ENCODE data around the gene SFMBT2.
A peak's percentile ranks its signal among the peaks of the same experiment; 100 is the strongest.

Gene SFMBT2

GRCh38 chr10:7424919-7425318 lies 14.1 kb upstream of the SFMBT2 start:
- no peak for DNase-seq

GRCh38 chr10:7424315-7424714 lies 13.5 kb upstream of the SFMBT2 start:
- no peak for DNase-seq

- no peak for DNase-seq
These were observed 12.7 kb upstream of the SFMBT2 start for GRCh38 chr10:7423521-7423920.

GRCh38 chr10:7421526-7421925 lies 10.7 kb upstream of the SFMBT2 start:
- no peak for DNase-seq

GRCh38 chr10:7419998-7420397 lies 9.2 kb upstream of the SFMBT2 start:
- DNase-seq = no peak

- DNase-seq = no peak
These were observed 7.0 kb upstream of the SFMBT2 start for GRCh38 chr10:7417807-7418206.

GRCh38 chr10:7417103-7417623 lies 6.3 kb upstream of the SFMBT2 start:
- DNase-seq = peak; percentile 34

- no peak for DNase-seq
These were observed 3.9 kb upstream of the SFMBT2 start for GRCh38 chr10:7414766-7415165.

- no peak for DNase-seq
These were observed 2.1 kb upstream of the SFMBT2 start for GRCh38 chr10:7412928-7413282.

- DNase-seq = no peak
These were observed 1.5 kb upstream of the SFMBT2 start for GRCh38 chr10:7412237-7412927.

- no peak for DNase-seq
These were observed 866 bp upstream of the SFMBT2 start for GRCh38 chr10:7411671-7412128.

- DNase-seq = peak; percentile 12
These were observed 453 bp downstream of the SFMBT2 start for GRCh38 chr10:7410301-7410861.

- peak; percentile 4 for DNase-seq
These were observed 1.1 kb downstream of the SFMBT2 start for GRCh38 chr10:7409732-7410168.

GRCh38 chr10:7409045-7409731 lies 1.6 kb downstream of the SFMBT2 start:
- DNase-seq = peak; percentile 24

- peak; percentile 33 for DNase-seq
These were observed 2.4 kb downstream of the SFMBT2 start for GRCh38 chr10:7408291-7409044.

GRCh38 chr10:7407368-7408290 lies 3.2 kb downstream of the SFMBT2 start:
- DNase-seq = peak; percentile 28

- DNase-seq = no peak
These were observed 4.0 kb downstream of the SFMBT2 start for GRCh38 chr10:7406712-7407333.

- DNase-seq = no peak
These were observed 5.2 kb downstream of the SFMBT2 start for GRCh38 chr10:7405637-7406036.

- DNase-seq = no peak
These were observed 7.2 kb downstream of the SFMBT2 start for GRCh38 chr10:7403620-7404019.

GRCh38 chr10:7401782-7402181 lies 9.1 kb downstream of the SFMBT2 start:
- no peak for DNase-seq

- DNase-seq = no peak
These were observed 9.7 kb downstream of the SFMBT2 start for GRCh38 chr10:7401156-7401555.

Measured in fibroblast of skin of right biceps (primary cell).